K562 (cell line): ENCODE data around the gene ANKMY2. TPM values are rescaled to one million over a fixed set of nuclear protein-coding genes. Genes with fewer than 3 reads are reported as not detected.
A peak's percentile ranks its signal among the peaks of the same experiment; 100 is the strongest.

Experiments used
- ATAC-seq: fragments of 200-7000 bp; cut with Tn5 transposase; 3 replicates; pipeline ENCODE4 v1.9.1; 2020; ENCODE audit warnings: moderate library complexity
- BruUV-seq: library from RNA; stranded (reverse); fragments of 400-500 nt; replicated peaks from 2 replicates; lab custom pipeline; 2021; lab: Mats Ljungman, UMichigan
- CTCF ChIA-PET: fragments of 300-600 bp; formaldehyde crosslinking; extraction: SDS; loops from one replicate; lab custom pipeline; 2021; ENCODE audit warnings: low intra/inter-chr PET ratio; lab: Yijun Ruan, JAX
- POLR2A ChIA-PET: fragments of 300-600, 350-650 bp; sonication (Branson Sonifier 250); formaldehyde crosslinking; extraction: SDS; loops from one replicate; lab custom pipeline; 2021; ENCODE audit warnings: antibody characterized with exemption, inconsistent platforms; lab: Yijun Ruan, JAX
- DNase-seq, 4 experiments: peaks; one replicate each; pipeline versions ENCODE4 v3.0.0 to v3.0.0-alpha.2; 2011 to 2018; ENCODE audit warnings: low spot score in 3 of 4, mixed read lengths in 3 of 4; ENCODE audit errors: extremely low read depth in 1 of 4
- FAIRE-seq: peaks from 2 replicates; lab custom pipeline; 2011; peaks lifted over from hg19 to GRCh38; lab: Jason Lieb, UNC
- H2AFZ ChIP-seq: 2 replicates; pipeline ENCODE4 v1.6.0; 2011; ENCODE audit warnings: low read depth, low read length, control low read depth, inconsistent platforms
- H3K27ac ChIP-seq: fragments of 200-600 bp; 3 replicates; pipeline ENCODE4 v1.8.0; 2011; ENCODE audit warnings: low read depth, mild to moderate bottlenecking, control low read depth, inconsistent platforms, low read length, moderate library complexity, mixed read lengths; ENCODE audit errors: extremely low read depth
- H3K27me3 ChIP-seq, 2 experiments: fragments of 300-600 bp in 1 of 2; 2 replicates in 1 of 2; 3 replicates in 1 of 2; pipeline versions ENCODE4 v1.6.0 to v1.8.0; 2011; ENCODE audit warnings: inconsistent platforms in 2 of 2, low read length in 2 of 2, mild to moderate bottlenecking in 1 of 2, mixed read lengths in 1 of 2, moderate library complexity in 1 of 2; ENCODE audit not compliant: control insufficient read depth in 2 of 2, insufficient read depth in 2 of 2
- H3K36me3 ChIP-seq: fragments of 300-600 bp; 3 replicates; pipeline ENCODE4 v1.8.0; 2011; ENCODE audit warnings: mild to moderate bottlenecking, low read length, inconsistent platforms; ENCODE audit not compliant: control insufficient read depth, insufficient read depth
- H3K4me1 ChIP-seq, 2 experiments: fragments of 200-600 bp in 1 of 2; replicated peaks in 1 of 2; 2 replicates in 1 of 2; 3 replicates in 1 of 2; pipeline versions ENCODE4 v1.5.1 to v1.8.0; 2011; ENCODE audit warnings: inconsistent platforms in 2 of 2, low read length in 2 of 2, mild to moderate bottlenecking in 1 of 2, mixed read lengths in 1 of 2, moderate library complexity in 1 of 2; ENCODE audit not compliant: control insufficient read depth in 2 of 2, insufficient read depth in 2 of 2
- H3K4me2 ChIP-seq: 2 replicates; pipeline ENCODE4 v1.6.1; 2011; ENCODE audit warnings: low read length, control low read depth, inconsistent platforms, mixed read lengths; ENCODE audit not compliant: insufficient read depth
- H3K4me3 ChIP-seq: fragments of 200-600 bp; sonication (generic), shearing (Covaris generic); 2 replicates; pipeline ENCODE4 v1.5.1; 2016; ENCODE audit warnings: control low read depth, inconsistent platforms
- H3K79me2 ChIP-seq: fragments of 200-600 bp; 3 replicates; pipeline ENCODE4 v1.8.0; 2011; ENCODE audit warnings: low read length, inconsistent platforms; ENCODE audit not compliant: control insufficient read depth, insufficient read depth
- H3K9ac ChIP-seq, 2 experiments: 2 replicates each; pipeline versions ENCODE4 v1.6.0 to v1.6.1; 2011; ENCODE audit warnings: low read depth in 2 of 2, low read length in 2 of 2, control low read depth in 1 of 2, inconsistent platforms in 1 of 2, mild to moderate bottlenecking in 1 of 2, mixed read lengths in 1 of 2; ENCODE audit not compliant: insufficient read depth in 1 of 2
- H3K9me1 ChIP-seq: one replicate; pipeline ENCODE4 v1.6.0; 2011; ENCODE audit warnings: inconsistent platforms, mild to moderate bottlenecking, low read length, moderate library complexity; ENCODE audit not compliant: control insufficient read depth, insufficient read depth
- H3K9me3 ChIP-seq: replicated peaks from 2 replicates; pipeline ENCODE4 v1.5.1; 2011; ENCODE audit warnings: low read depth, low read length, inconsistent platforms; ENCODE audit not compliant: control insufficient read depth, insufficient read depth
- H4K20me1 ChIP-seq: replicated peaks from 2 replicates; pipeline ENCODE4 v1.6.1; 2011; ENCODE audit warnings: low read length, inconsistent platforms, mixed read lengths; ENCODE audit not compliant: control insufficient read depth, insufficient read depth
- ESRRA ChIP-seq: fragments of 450-650 bp; IDR thresholded peaks from 2 replicates; pipeline ENCODE4 v1.6.1; 2014; ENCODE audit warnings: low read depth, mild to moderate bottlenecking, moderate library complexity, borderline replicate concordance
- KDM1A ChIP-seq, 2 experiments: fragments of 450-650 bp; IDR thresholded peaks; 2 replicates each; pipeline ENCODE4 v1.6.1; 2016; ENCODE audit warnings: mild to moderate bottlenecking in 2 of 2
- MEIS2 ChIP-seq: fragments of 450-650 bp; IDR thresholded peaks from 2 replicates; pipeline ENCODE4 v1.6.1; 2014; ENCODE audit warnings: mild to moderate bottlenecking; ENCODE audit not compliant: partially characterized antibody
- RBM15 ChIP-seq: fragments of 200-400 bp; formaldehyde crosslinking; IDR thresholded peaks from 2 replicates; pipeline ENCODE4 v1.6.1; 2018; ENCODE audit warnings: mild to moderate bottlenecking, low read length, moderate library complexity; ENCODE audit not compliant: insufficient read depth
- RCOR1 ChIP-seq, 2 experiments: IDR thresholded peaks; 2 replicates each; pipeline ENCODE4 v1.6.1; 2012; ENCODE audit warnings: low read depth in 2 of 2, low read length in 2 of 2, borderline replicate concordance in 1 of 2, improper control_type of control experiment in 1 of 2
- WGBS: fragments of 100-300 bp; shearing (Covaris generic); methylation state at CpG from one replicate; pipeline ENCODE4 v1.1.6; 2016; ENCODE audit warnings: low coverage, mixed read lengths; ENCODE audit not compliant: insufficient coverage; ENCODE audit errors: missing lambda C conversion rate; 5-methylcytosine and 5-hydroxymethylcytosine counted together
- in situ Hi-C: fragments of 300-500 bp; cut with MboI; formaldehyde crosslinking; loops from 4 replicates; pipeline ENCODE4 v1.15.0; 2018; ENCODE audit warnings: inconsistent platforms, mixed read lengths
- intact Hi-C: fragments of 100-400 bp; cut with micrococcal nuclease; formaldehyde crosslinking; loops from 2 replicates; pipeline ENCODE4 v1.14.2; 2022
- polyA plus RNA-seq, 8 experiments: library from polyadenylated mRNA; depleted of rRNA in 4 of 8; stranded (reverse) in 5 of 8; unstranded in 3 of 8; fragments of >200 nt; fragmentation: Nextera tagmentation in 2 of 8; fragmentation: Illumina TruSeq in 1 of 8; extraction: Ambion mirVana in 2 of 8; extraction: Trizol in 1 of 8; gene quantifications; 2 replicates each; pipeline versions ENCODE4 v1.2.1 to v1.2.3, GENCODE V29; 2011 to 2014; ENCODE audit warnings: inconsistent platforms in 1 of 8, missing spikeins in 1 of 8
- total RNA-seq, 7 experiments: library from RNA; depleted of rRNA in 6 of 7; stranded (reverse); fragments of >200 nt in 6 of 7; fragmentation: Illumina TruSeq in 2 of 7; extraction: Trizol in 2 of 7; gene quantifications; 2 replicates each; pipeline versions ENCODE4 v1.2.1 to v1.2.3, GENCODE V29; 2011 to 2021; ENCODE audit warnings: low replicate concordance in 1 of 7
- TF ChIP-seq, protein P1 (sequence below): fragments of 450-650 bp; IDR thresholded peaks from 2 replicates; pipeline ENCODE4 v1.6.1; 2017; ENCODE audit warnings: mild to moderate bottlenecking, moderate library complexity
- TF ChIP-seq, protein P2 (sequence below), 2 experiments: fragments of 450-650 bp in 1 of 2; sonication (generic) in 1 of 2; formaldehyde crosslinking in 1 of 2; IDR thresholded peaks; 2 replicates each; pipeline versions ENCODE4 v1.7.1 to v1.9.0; 2016 to 2022; ENCODE audit warnings: inconsistent platforms in 1 of 2, mild to moderate bottlenecking in 1 of 2, missing genetic modification reagents in 1 of 2

The ANKMY2 gene
- total and polyA plus RNA-seq, 9 of the 15 experiments (the other 6 are each of a cell fraction or from before 2014, with no cell fraction given): 38.9 to 71.5 (median 48.8) TPM

- TF ChIP-seq MEIS2 (peak; percentile 52), KDM1A (IDR thresholded peaks at IDR 0.05) (peak; percentile 72 to 75), RCOR1 (IDR thresholded peaks at IDR 0.05; ENCODE audit: borderline replicate concordance in 1 of 2, low read depth in 2 of 2, low read length in 2 of 2) (peak in 1 of 2 experiments; percentile 84; a peak in 2 of 4 replicates), RBM15 (no peak)
- TF ChIP-seq, protein P1, sequence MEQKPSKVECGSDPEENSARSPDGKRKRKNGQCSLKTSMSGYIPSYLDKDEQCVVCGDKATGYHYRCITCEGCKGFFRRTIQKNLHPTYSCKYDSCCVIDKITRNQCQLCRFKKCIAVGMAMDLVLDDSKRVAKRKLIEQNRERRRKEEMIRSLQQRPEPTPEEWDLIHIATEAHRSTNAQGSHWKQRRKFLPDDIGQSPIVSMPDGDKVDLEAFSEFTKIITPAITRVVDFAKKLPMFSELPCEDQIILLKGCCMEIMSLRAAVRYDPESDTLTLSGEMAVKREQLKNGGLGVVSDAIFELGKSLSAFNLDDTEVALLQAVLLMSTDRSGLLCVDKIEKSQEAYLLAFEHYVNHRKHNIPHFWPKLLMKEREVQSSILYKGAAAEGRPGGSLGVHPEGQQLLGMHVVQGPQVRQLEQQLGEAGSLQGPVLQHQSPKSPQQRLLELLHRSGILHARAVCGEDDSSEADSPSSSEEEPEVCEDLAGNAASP: no peak
Measured at GRCh38 chr7:16590424-16590823, 55.1 kb downstream of the ANKMY2 start (continued).

DNA sequence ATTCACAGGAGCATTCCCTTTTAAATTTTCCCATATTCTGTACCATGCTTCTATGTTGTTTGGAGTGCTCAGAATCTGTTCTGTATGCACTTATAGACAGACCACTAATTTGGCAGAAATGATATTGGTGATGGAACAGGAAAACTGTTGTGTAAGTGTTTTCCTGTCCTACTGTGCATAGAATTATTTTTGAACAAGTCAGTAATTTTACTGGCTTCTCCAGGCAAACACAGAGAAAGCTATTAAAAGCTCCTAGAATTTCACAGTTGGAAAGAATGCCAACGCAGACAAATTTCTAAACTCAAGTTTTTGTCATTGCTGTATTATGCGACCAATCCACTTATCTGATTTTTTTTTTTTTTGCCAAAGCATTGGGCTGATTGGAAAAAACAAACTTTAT is 55.7 kb downstream of the ANKMY2 start:
- CTCF ChIA-PET: no interaction called here

More for the DNA sequence above, 55.7 kb downstream of the ANKMY2 start:
- H3K79me2 ChIP-seq: no peaks in the 10 kb centered on the region
- no peaks in the 10 kb centered on the region for H3K9me1 ChIP-seq
- H3K27me3 ChIP-seq: no peaks in the 10 kb centered on the region
- no peak overlapping the region for H3K4me3 ChIP-seq
- no peak overlapping the region for H3K9ac ChIP-seq
- FAIRE-seq (no peak), DNase-seq (no peak), ATAC-seq (no peak)
- in situ Hi-C loops: no loop called here
- WGBS: 6% methylated on average over 2 of the region's 2 CpGs
- no peaks in the 10 kb centered on the region for H4K20me1 ChIP-seq
- H3K27ac ChIP-seq: no peak overlapping the region
- H2AFZ ChIP-seq: no peak overlapping the region
- POLR2A ChIA-PET: no interaction called here
- no peak for TF ChIP-seq ESRRA
- TF ChIP-seq, protein P2, sequence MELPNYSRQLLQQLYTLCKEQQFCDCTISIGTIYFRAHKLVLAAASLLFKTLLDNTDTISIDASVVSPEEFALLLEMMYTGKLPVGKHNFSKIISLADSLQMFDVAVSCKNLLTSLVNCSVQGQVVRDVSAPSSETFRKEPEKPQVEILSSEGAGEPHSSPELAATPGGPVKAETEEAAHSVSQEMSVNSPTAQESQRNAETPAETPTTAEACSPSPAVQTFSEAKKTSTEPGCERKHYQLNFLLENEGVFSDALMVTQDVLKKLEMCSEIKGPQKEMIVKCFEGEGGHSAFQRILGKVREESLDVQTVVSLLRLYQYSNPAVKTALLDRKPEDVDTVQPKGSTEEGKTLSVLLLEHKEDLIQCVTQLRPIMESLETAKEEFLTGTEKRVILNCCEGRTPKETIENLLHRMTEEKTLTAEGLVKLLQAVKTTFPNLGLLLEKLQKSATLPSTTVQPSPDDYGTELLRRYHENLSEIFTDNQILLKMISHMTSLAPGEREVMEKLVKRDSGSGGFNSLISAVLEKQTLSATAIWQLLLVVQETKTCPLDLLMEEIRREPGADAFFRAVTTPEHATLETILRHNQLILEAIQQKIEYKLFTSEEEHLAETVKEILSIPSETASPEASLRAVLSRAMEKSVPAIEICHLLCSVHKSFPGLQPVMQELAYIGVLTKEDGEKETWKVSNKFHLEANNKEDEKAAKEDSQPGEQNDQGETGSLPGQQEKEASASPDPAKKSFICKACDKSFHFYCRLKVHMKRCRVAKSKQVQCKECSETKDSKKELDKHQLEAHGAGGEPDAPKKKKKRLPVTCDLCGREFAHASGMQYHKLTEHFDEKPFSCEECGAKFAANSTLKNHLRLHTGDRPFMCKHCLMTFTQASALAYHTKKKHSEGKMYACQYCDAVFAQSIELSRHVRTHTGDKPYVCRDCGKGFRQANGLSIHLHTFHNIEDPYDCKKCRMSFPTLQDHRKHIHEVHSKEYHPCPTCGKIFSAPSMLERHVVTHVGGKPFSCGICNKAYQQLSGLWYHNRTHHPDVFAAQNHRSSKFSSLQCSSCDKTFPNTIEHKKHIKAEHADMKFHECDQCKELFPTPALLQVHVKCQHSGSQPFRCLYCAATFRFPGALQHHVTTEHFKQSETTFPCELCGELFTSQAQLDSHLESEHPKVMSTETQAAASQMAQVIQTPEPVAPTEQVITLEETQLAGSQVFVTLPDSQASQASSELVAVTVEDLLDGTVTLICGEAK (IDR thresholded peaks at IDR 0.05): peak; percentile 71; the same call in 1 of the 2 replicates
- TF ChIP-seq, protein P2 (CRISPR knock-in tag; IDR thresholded peaks at IDR 0.05): no peak
- no TSS peak for BruUV-seq
- H3K9me3 ChIP-seq: no peaks in the 10 kb centered on the region
- H3K4me2 ChIP-seq: no peak overlapping the region
- intact Hi-C loops: no loop called here
- no peaks in the 10 kb centered on the region for H3K36me3 ChIP-seq
- peaks cover 0 to 6% of the 10 kb centered on the region in 2 experiments; a peak in 1 of 5 replicates for H3K4me1 ChIP-seq
